GM12878 (cell line): ENCODE data around the gene NUDT3. TPM values are rescaled to one million over a fixed set of nuclear protein-coding genes. Genes with fewer than 3 reads are reported as not detected.

Source experiments
- ESRRA ChIP-seq: IDR thresholded peaks from 2 replicates; pipeline ENCODE4 v1.6.1; 2012; ENCODE audit warnings: mild to moderate bottlenecking, low read length, improper control_type of control experiment
- HDAC6 ChIP-seq: fragments of 200-600 bp; sonication (generic); IDR thresholded peaks from one replicate; pipeline ENCODE4 v1.8.0; 2017; ENCODE audit warnings: antibody characterized with exemption; ENCODE audit not compliant: unreplicated experiment
- NR2C2 ChIP-seq: IDR thresholded peaks from 2 replicates; pipeline ENCODE4 v1.6.1; 2011; ENCODE audit warnings: borderline replicate concordance, low read depth; ENCODE audit not compliant: control insufficient read depth, insufficient read length
- SIN3A ChIP-seq: IDR thresholded peaks from 2 replicates; pipeline ENCODE4 v1.6.1; 2012; ENCODE audit warnings: low read depth, low read length, improper control_type of control experiment
- SRF ChIP-seq, 2 experiments: IDR thresholded peaks; 2 replicates each; pipeline ENCODE4 v1.6.1; 2011; ENCODE audit warnings: low read depth in 2 of 2, low read length in 2 of 2, mild to moderate bottlenecking in 1 of 2, moderate library complexity in 1 of 2
- TBL1XR1 ChIP-seq: IDR thresholded peaks from 2 replicates; pipeline ENCODE4 v1.6.1; 2012; ENCODE audit warnings: low read depth, low read length, improper control_type of control experiment
- ZNF274 ChIP-seq: IDR thresholded peaks from one replicate; pipeline ENCODE4 v1.8.0; 2011; ENCODE audit not compliant: insufficient read length, insufficient read depth
- polyA plus RNA-seq, 11 experiments: library from polyadenylated mRNA; depleted of rRNA in 4 of 11; unstranded in 6 of 11; stranded (reverse) in 5 of 11; fragments of >200 nt; fragmentation: Nextera tagmentation in 4 of 11; fragmentation: Illumina TruSeq in 1 of 11; extraction: Ambion mirVana in 4 of 11; extraction: Trizol in 1 of 11; gene quantifications; 1 replicate in 1 of 11; 2 replicates in 10 of 11; pipeline versions ENCODE4 v1.2.1 to v1.2.3, GENCODE V29; 2011 to 2016; ENCODE audit warnings: inconsistent platforms in 2 of 11, missing spikeins in 2 of 11, low read depth in 1 of 11
- total RNA-seq, 4 experiments: library from RNA; depleted of rRNA in 3 of 4; stranded (reverse); fragments of >200 nt in 3 of 4; fragmentation: Illumina TruSeq in 1 of 4; extraction: Trizol in 1 of 4; gene quantifications; 2 replicates each; pipeline versions ENCODE4 v1.2.1 to v1.2.3, GENCODE V29; 2013 to 2021
- TF ChIP-seq, protein P1 (sequence below): fragments of 450-650 bp; IDR thresholded peaks from 2 replicates; pipeline ENCODE4 v1.6.1; 2017; ENCODE audit warnings: mild to moderate bottlenecking, moderate library complexity
- TF ChIP-seq, protein P2 (sequence below): IDR thresholded peaks from 2 replicates; pipeline ENCODE4 v1.6.1; 2012; ENCODE audit warnings: low read depth, low read length, improper control_type of control experiment

The NUDT3 gene
- total and polyA plus RNA-seq, 10 of the 15 experiments (the other 5 are each of a cell fraction or from before 2014, with no cell fraction given): 2.4 to 32.3 (median 25.5) TPM

DNA sequence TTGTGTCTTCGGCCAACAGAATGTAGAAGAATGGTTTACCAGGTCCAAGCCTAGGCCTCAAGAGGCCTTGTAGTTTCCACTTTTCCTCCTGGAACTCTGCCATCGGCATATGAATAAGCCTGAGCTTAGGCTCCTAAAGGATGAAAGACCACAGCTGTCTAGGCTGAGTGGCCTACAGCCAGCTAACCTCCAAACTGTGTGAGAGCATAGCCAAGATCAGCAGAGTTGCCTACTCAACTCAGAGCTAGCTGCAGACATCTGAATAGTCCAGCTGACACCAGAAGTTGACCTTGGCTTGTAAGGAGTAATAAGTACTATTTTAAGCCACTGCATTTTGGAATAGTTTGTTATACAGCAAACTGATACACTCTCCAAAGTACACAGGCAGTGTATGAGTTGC, 91.1 kb downstream of the NUDT3 start (continued):
- TF ChIP-seq, protein P1, sequence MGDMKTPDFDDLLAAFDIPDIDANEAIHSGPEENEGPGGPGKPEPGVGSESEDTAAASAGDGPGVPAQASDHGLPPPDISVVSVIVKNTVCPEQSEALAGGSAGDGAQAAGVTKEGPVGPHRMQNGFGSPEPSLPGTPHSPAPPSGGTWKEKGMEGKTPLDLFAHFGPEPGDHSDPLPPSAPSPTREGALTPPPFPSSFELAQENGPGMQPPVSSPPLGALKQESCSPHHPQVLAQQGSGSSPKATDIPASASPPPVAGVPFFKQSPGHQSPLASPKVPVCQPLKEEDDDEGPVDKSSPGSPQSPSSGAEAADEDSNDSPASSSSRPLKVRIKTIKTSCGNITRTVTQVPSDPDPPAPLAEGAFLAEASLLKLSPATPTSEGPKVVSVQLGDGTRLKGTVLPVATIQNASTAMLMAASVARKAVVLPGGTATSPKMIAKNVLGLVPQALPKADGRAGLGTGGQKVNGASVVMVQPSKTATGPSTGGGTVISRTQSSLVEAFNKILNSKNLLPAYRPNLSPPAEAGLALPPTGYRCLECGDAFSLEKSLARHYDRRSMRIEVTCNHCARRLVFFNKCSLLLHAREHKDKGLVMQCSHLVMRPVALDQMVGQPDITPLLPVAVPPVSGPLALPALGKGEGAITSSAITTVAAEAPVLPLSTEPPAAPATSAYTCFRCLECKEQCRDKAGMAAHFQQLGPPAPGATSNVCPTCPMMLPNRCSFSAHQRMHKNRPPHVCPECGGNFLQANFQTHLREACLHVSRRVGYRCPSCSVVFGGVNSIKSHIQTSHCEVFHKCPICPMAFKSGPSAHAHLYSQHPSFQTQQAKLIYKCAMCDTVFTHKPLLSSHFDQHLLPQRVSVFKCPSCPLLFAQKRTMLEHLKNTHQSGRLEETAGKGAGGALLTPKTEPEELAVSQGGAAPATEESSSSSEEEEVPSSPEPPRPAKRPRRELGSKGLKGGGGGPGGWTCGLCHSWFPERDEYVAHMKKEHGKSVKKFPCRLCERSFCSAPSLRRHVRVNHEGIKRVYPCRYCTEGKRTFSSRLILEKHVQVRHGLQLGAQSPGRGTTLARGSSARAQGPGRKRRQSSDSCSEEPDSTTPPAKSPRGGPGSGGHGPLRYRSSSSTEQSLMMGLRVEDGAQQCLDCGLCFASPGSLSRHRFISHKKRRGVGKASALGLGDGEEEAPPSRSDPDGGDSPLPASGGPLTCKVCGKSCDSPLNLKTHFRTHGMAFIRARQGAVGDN: no peak
- TF ChIP-seq SRF (IDR thresholded peaks at IDR 0.05; ENCODE audit: low read depth in 2 of 2, low read length in 2 of 2): no peak
- TF ChIP-seq, protein P2, sequence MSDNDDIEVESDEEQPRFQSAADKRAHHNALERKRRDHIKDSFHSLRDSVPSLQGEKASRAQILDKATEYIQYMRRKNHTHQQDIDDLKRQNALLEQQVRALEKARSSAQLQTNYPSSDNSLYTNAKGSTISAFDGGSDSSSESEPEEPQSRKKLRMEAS: no peak
- TF ChIP-seq ZNF274: no peak
- TF ChIP-seq HDAC6: no peak
- TF ChIP-seq ESRRA: no peak
- no peak for TF ChIP-seq NR2C2
- no peak for TF ChIP-seq SIN3A
- TF ChIP-seq TBL1XR1: no peak
